ENCODE measurements around the gene ICAM5.

The ICAM5 gene

GRCh38 chr19:10343495-10343894, 53.7 kb downstream of the ICAM5 start:
- no peak for TF ChIP-seq ZNF274 (IDR thresholded peaks at IDR 0.05; ENCODE audit: low read depth, low read length)
- H3K4me3 ChIP-seq (ENCODE audit: low read length) = no peak overlapping the region

- no peak for TF ChIP-seq ZNF274 (IDR thresholded peaks at IDR 0.05; ENCODE audit: low read depth, low read length)
- no peak overlapping the region for H3K4me3 ChIP-seq (ENCODE audit: low read length)
Observed at GRCh38 chr19:10344780-10345179, 55.0 kb downstream of the ICAM5 start.
